Ascending aorta (tissue), 2 donors: ENCODE measurements around the gene LRTM1. TPM values are rescaled to one million over a fixed set of nuclear protein-coding genes. Genes with fewer than 3 reads are reported as not detected.

ENCODE experiments used
- DNase-seq, 2 donors: peaks; one replicate each; pipeline ENCODE4 v3.0.0-alpha.2; 2019; ENCODE audit warnings: low spot score in 2 of 2
- H3K27ac ChIP-seq, 2 donors: fragments of 200-600 bp; sonication (generic); one replicate each; pipeline ENCODE4 v1.5.1; 2016 to 2017; ENCODE audit warnings: mild to moderate bottlenecking in 1 of 2
- H3K27me3 ChIP-seq: fragments of 200-600 bp; sonication (generic); one replicate; pipeline ENCODE4 v1.5.1; 2017
- H3K36me3 ChIP-seq, 2 donors: fragments of 200-600 bp; sonication (generic); one replicate each; pipeline ENCODE4 v1.5.1; 2016
- H3K4me1 ChIP-seq, 2 donors: fragments of 200-600 bp; sonication (generic); one replicate each; pipeline ENCODE4 v1.5.1; 2016 to 2017; ENCODE audit warnings: mild to moderate bottlenecking in 1 of 2
- H3K4me3 ChIP-seq, 2 donors: fragments of 200-600 bp; sonication (generic); one replicate each; pipeline ENCODE4 v1.5.1; 2016 to 2017; ENCODE audit warnings: mild to moderate bottlenecking in 1 of 2
- H3K9me3 ChIP-seq, 2 donors: fragments of 200-600 bp; sonication (generic); one replicate each; pipeline ENCODE4 v1.5.1; 2016
- CTCF ChIP-seq, 3 experiments: fragments of 200-600 bp in 2 of 3; fragments of 450-650 bp in 1 of 3; sonication (generic) in 2 of 3; IDR thresholded peaks; one replicate each; pipeline ENCODE4 v1.5.1; 2016 to 2019; ENCODE audit warnings: antibody characterized with exemption in 3 of 3, mild to moderate bottlenecking in 1 of 3, moderate library complexity in 1 of 3
- intact Hi-C: fragments of 100-400 bp; cut with DNase I; formaldehyde crosslinking; loops from one replicate; pipeline ENCODE4 v1.15.1; 2023
- total RNA-seq: library from RNA; depleted of rRNA; stranded (reverse); fragments of >200 nt; gene quantifications from one replicate; pipeline ENCODE4 v1.1.0, GENCODE V29; 2016

Gene LRTM1
- total RNA-seq, 1 donor from 2014 or later: not detected

- no peak for DNase-seq
- no peaks in the 10 kb centered on the region for H3K27me3 ChIP-seq
- TF ChIP-seq CTCF (IDR thresholded peaks at IDR 0.05): no peak
- H3K27ac ChIP-seq: no peak overlapping the region
- no peaks in the 10 kb centered on the region for H3K9me3 ChIP-seq
- H3K4me1 ChIP-seq: no peaks in the 10 kb centered on the region
- intact Hi-C loops: no loop called here
- H3K4me3 ChIP-seq: no peak overlapping the region
- H3K36me3 ChIP-seq: no peaks in the 10 kb centered on the region
These were observed 9.3 kb downstream of the LRTM1 start for GRCh38 chr3:54918516-54918915.

GRCh38 chr3:54917862-54918261, 10.0 kb downstream of the LRTM1 start:
- TF ChIP-seq CTCF (IDR thresholded peaks at IDR 0.05): no peak
- Histone ChIP-seq H3K4me3 (no peak overlapping the region), H3K27ac (no peak overlapping the region), H3K27me3 (no peaks in the 10 kb centered on the region), H3K4me1 (no peaks in the 10 kb centered on the region), H3K9me3 (no peaks in the 10 kb centered on the region), H3K36me3 (no peaks in the 10 kb centered on the region)
- DNase-seq: no peak
- intact Hi-C loops: no loop called here

- H3K27me3 ChIP-seq: no peaks in the 10 kb centered on the region
- no peak for TF ChIP-seq CTCF (IDR thresholded peaks at IDR 0.05)
- H3K27ac ChIP-seq: no peak overlapping the region
- intact Hi-C loops: no loop called here
- no peak overlapping the region for H3K4me3 ChIP-seq
- no peaks in the 10 kb centered on the region for H3K36me3 ChIP-seq
- H3K4me1 ChIP-seq: no peaks in the 10 kb centered on the region
- no peaks in the 10 kb centered on the region for H3K9me3 ChIP-seq
- DNase-seq: no peak
These were observed 10.7 kb downstream of the LRTM1 start for GRCh38 chr3:54917174-54917573.

- no peaks in the 10 kb centered on the region for H3K36me3 ChIP-seq
- intact Hi-C loops: no loop called here
These were observed 11.1 kb downstream of the LRTM1 start for GRCh38 chr3:54916732-54917131.

GRCh38 chr3:54915976-54916375, 11.9 kb downstream of the LRTM1 start:
- intact Hi-C loops: no loop called here
- TF ChIP-seq CTCF (IDR thresholded peaks at IDR 0.05): no peak

More at GRCh38 chr3:54916732-54917131, 11.1 kb downstream of the LRTM1 start:
- Histone ChIP-seq H3K9me3 (no peaks in the 10 kb centered on the region), H3K27me3 (no peaks in the 10 kb centered on the region), H3K4me1 (no peaks in the 10 kb centered on the region), H3K27ac (no peak overlapping the region), H3K4me3 (no peak overlapping the region)
- DNase-seq: no peak
- TF ChIP-seq CTCF (IDR thresholded peaks at IDR 0.05): no peak

GRCh38 chr3:54915181-54915580, 12.7 kb downstream of the LRTM1 start:
- intact Hi-C loops: no loop called here
- no peak for DNase-seq
- no peak for TF ChIP-seq CTCF (IDR thresholded peaks at IDR 0.05)

More at GRCh38 chr3:54915976-54916375, 11.9 kb downstream of the LRTM1 start:
- H3K27ac ChIP-seq: no peak overlapping the region
- no peaks in the 10 kb centered on the region for H3K4me1 ChIP-seq
- no peaks in the 10 kb centered on the region for H3K9me3 ChIP-seq
- no peaks in the 10 kb centered on the region for H3K36me3 ChIP-seq
- H3K4me3 ChIP-seq: no peak overlapping the region
- no peak for DNase-seq
- no peaks in the 10 kb centered on the region for H3K27me3 ChIP-seq

More at GRCh38 chr3:54915181-54915580, 12.7 kb downstream of the LRTM1 start:
- Histone ChIP-seq H3K4me1 (no peaks in the 10 kb centered on the region), H3K27ac (no peak overlapping the region), H3K9me3 (no peaks in the 10 kb centered on the region), H3K4me3 (no peak overlapping the region), H3K27me3 (no peaks in the 10 kb centered on the region), H3K36me3 (no peaks in the 10 kb centered on the region)
